DND-41 (cell line): ENCODE data around the gene MAP2K5.

Experiments
- EZH2 ChIP-seq: IDR thresholded peaks from 3 replicates; pipeline ENCODE4 v1.6.1; 2012; ENCODE audit warnings: borderline replicate concordance, low read depth, mild to moderate bottlenecking, moderate library complexity, low read length, inconsistent platforms; ENCODE audit not compliant: severe bottlenecking
- TF ChIP-seq, protein P1 (sequence below): IDR thresholded peaks from 2 replicates; pipeline ENCODE4 v1.5.1; 2012; ENCODE audit warnings: borderline replicate concordance, low read length, moderate library complexity, mild to moderate bottlenecking; ENCODE audit not compliant: poor library complexity, severe bottlenecking; ENCODE audit errors: extremely low read depth

DNA sequence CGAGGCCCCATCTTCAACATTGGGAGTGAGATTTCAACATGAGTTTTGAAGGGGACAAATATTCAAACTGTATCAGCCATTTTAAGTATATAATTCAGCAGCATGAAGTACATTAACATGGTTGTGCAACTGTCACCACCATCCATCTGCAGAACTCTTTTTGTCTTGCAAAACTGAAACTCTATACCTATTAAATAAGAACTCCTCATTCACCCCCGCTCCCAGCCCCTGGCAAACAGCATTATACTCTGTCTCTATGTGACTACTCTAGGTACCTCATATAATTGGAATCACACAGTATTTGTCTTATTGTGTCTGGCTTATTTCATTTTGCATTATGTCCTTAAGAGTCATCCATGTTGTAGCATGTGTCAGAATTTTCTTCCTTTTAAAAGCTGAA is 110.1 kb downstream of the MAP2K5 start:
- no peak for TF ChIP-seq EZH2
- TF ChIP-seq, protein P1, sequence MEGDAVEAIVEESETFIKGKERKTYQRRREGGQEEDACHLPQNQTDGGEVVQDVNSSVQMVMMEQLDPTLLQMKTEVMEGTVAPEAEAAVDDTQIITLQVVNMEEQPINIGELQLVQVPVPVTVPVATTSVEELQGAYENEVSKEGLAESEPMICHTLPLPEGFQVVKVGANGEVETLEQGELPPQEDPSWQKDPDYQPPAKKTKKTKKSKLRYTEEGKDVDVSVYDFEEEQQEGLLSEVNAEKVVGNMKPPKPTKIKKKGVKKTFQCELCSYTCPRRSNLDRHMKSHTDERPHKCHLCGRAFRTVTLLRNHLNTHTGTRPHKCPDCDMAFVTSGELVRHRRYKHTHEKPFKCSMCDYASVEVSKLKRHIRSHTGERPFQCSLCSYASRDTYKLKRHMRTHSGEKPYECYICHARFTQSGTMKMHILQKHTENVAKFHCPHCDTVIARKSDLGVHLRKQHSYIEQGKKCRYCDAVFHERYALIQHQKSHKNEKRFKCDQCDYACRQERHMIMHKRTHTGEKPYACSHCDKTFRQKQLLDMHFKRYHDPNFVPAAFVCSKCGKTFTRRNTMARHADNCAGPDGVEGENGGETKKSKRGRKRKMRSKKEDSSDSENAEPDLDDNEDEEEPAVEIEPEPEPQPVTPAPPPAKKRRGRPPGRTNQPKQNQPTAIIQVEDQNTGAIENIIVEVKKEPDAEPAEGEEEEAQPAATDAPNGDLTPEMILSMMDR: no peak
